Endometrium (tissue), 2 donors: ENCODE results near the gene TLDC2.

Experiments used
- FAIRE-seq: peaks from 2 replicates; lab custom pipeline; 2012; peaks lifted over from hg19 to GRCh38; lab: Jason Lieb, UNC
- donor health status: control.
- donor health status: control.

The TLDC2 gene

GRCh38 chr20:36850759-36851158 is 25.2 kb upstream of the TLDC2 start:
- no peak for FAIRE-seq

GRCh38 chr20:36851490-36851889 is 24.4 kb upstream of the TLDC2 start:
- FAIRE-seq = no peak

GRCh38 chr20:36852187-36852586 is 23.8 kb upstream of the TLDC2 start:
- no peak for FAIRE-seq

DNA sequence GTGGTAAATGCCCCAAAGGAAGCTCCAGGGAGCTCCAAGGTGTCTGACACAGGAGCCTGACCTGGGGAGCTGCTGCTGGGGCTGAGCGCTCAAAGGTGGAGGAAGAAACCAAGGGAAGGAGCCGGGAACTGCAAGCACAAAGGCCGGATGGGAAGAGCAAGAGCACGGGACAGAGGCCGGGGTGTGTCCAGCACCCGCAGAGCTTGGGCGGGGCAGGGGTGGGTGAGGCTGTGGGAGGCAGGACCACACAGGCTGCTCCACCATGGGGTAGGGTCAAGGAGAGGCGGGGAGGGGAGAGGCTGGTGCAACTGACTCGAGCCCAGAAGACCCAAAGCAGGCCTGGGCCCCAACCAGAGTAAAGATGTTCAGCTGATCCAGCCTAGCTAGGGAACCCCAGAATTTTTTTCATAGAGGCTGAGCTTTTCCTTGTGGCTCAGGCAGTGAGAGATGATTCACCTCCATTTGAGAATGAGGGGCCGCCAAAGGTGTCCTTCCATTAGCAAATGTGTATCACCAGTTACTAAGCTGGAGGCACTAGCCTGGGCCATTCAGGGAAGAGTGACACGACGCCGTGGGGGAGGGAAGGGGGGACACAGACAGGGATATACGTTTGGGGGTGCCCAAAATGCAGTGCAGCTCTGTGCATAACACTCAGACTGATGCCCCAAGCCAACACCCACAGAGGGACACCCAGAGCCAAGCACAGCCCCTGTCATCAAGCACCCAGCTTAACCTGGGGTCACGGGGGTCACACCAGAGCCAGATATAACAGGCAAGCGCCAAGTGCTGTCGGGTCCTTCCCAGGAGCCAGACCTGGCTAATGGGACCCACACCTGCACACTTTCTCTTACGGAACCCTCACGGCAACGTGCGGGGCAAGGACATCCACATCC is 21.3 kb upstream of the TLDC2 start:
- no peak for FAIRE-seq

- FAIRE-seq = no peak
Measured at GRCh38 chr20:36855241-36855657, 20.7 kb upstream of the TLDC2 start.

DNA sequence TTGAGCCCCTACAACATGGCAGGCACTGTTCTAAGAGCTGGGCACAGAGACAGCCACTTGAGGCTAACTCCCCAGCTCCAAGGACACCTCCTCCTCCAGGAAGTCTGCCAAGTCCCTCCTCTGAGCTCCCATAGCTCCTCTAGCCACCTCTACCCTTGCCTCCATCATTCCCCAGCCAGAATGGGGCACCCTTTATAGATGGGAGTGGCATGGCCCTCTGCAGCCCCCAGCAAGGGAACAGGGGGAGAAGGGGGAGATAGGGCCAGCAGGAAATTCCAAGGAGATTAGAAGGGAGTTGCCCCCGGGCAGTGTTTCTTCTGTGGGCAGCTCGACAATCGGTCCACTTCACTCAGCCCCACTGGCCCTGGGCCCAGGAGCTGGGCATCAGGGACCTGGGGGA is 19.7 kb upstream of the TLDC2 start:
- no peak for FAIRE-seq

- FAIRE-seq = no peak
Measured at GRCh38 chr20:36856691-36857635, 19.0 kb upstream of the TLDC2 start.

DNA sequence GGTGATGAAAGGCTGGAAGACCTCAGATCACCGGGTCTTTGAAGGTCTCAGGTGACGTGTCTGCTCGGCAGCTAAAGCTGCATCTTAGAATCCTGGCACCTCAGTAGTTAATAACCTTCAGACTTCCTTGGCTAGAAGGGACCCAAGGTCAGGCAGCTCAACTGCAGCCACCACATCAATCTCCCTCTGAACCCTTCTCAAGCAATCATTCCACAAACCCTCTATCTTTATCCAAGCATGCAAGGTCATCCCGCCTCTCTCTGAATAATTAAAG is 16.7 kb upstream of the TLDC2 start:
- FAIRE-seq = no peak

GRCh38 chr20:36859700-36860330 is 16.1 kb upstream of the TLDC2 start:
- FAIRE-seq = no peak

- FAIRE-seq = no peak
Measured at GRCh38 chr20:36860339-36860738, 15.6 kb upstream of the TLDC2 start.

DNA sequence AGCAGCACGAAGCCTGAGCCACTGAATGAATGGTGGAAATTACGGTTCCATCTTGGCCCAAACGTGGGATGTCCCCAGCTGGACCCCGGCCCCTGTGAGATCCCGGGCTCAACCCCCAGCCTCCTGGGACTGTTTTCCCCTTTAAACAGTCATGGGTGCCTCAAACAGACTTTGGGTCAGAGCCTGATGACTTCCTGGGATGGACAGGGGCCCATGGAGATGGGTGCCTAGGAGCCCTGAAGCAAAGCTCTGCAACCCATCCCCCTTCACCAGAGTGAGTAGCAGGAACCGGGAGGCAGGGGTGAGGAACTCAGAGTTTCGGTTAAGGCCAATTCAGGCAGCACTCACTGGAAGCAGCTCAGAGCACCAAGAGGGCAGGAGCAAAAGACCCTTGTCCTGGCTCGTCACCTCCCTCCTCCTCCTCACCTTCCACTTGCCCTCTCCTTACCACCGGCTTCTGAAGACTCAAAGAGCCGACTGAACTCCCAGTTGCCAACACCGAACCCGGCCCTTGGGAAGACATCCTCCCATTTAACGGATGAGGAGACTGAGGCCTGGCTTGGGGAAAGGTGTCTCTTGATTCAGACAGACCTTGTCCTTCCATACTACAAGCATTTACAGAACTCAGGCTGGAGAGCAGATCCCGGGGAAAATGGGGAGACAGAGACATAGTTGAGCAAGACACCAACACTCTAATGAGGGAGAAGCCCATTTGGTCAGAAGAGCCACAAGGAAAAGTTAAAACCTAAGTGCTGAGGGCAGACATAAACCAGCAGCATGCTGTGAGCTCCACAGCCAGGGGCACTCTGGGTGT is 14.9 kb upstream of the TLDC2 start:
- FAIRE-seq = no peak

DNA sequence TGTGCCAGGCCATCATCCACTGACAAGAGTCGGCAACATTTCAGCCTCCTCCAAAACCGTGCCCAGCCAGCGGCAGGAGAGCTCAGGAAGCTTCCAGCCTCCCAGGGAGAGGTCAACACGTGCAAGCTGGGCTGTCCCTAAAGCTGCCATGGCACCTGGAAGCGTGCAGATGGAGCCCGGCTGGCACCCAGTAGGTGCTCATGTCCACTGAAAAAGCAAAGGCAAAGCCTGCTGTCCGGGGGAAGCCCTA is 14.4 kb upstream of the TLDC2 start:
- FAIRE-seq = no peak

DNA sequence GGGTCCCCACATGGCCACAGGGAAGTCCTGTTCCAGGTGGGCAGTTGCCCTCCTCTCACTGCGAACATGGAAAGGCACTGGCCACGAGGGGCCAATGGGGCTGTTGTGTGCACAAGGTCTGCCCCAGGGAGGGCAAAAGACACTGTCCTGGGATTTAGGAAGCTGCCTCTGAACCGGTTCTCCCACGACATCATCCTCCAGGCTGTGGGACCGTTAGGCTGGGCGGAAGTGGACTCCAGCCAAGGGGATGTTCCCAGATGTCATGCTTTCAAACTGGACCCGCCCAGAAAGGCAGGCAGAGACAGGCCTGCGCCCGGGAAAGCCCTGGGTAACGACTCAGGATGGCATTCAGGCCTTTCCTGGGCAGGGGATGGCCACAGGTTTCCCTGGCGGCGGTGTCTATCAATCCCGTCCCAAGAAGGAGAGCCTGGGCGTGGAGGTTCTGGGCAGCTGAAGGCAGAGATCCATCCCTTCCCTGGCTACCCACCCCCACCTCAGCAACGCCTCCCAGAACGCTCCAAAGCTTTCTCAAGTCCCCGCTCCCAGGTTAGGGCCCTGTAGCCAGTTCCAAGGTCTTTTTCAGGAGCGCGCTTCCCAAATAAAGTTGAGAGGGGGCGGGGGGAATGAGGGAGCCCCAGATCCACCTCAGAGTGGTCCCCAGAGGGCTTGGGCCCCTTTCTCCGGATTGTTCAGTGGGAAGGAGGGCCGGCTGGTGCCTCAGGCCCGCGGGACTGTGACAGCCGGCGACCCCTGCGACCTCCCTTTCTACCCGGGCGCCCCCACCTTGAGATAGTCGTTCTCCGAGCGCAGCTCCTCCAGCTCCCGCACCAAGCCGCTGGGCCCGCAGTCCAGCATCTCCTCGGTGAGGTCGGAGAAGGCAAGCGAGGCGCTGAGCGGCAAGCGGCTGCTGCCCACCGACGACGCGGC is 13.8 kb upstream of the TLDC2 start:
- FAIRE-seq = no peak

DNA sequence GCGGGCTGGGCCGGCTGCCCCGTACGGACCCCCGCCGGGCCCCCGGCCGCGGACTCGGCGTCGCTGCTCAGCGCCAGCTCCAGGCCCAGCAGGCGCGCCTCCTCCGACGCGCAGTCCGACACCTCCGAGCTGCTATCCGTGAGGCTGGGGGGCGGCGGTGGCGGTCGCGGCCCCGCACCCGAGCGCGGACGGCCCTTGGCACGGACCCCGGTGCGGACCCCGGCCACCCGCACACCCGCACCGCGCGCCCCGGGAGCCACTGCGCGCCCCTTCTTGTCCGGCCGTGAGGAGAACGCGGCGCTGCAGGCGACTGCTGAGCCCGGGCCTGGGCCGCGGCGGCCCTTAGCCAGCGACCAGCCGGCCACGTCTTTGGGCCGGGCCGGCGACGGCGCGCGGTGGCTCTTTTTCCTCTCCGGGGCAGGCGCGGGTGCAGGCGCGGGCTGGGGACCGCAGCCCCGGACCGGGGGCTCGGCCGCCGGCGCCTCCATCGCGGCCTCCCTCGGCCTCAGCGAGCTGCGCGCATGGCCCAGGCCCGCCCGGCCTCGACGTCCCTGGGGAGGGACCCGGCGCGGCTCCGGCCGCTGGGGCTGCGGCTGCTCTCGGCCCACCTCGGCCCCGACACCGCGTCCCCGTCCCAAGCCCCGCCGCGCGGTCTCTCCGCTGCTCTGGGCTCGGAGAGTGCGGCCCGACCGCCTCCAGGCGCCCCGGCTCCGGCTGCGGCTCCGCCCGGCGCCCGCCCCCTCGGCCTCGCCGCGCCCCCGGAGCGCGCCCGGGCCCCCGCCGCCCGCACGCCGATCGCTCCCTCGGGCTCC is 12.9 kb upstream of the TLDC2 start:
- FAIRE-seq = no peak

GRCh38 chr20:36865076-36865860 is 10.7 kb upstream of the TLDC2 start:
- no peak for FAIRE-seq

DNA sequence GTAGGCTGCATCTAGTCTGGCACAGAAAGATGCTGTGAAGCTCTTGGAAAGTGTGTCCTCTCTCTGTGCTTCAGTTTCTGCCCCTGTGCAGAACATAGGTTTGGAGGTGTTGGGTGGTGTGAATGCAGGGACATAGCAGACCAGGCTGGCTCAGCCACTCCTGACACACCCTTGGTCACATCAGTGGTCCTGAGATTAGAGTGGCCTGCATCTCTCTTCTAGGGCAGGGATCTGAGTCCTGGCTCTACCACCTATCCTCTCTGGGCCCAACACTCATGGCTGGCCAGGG is 10.1 kb upstream of the TLDC2 start:
- FAIRE-seq = no peak

GRCh38 chr20:36866164-36866563 is 9.8 kb upstream of the TLDC2 start:
- FAIRE-seq = no peak

DNA sequence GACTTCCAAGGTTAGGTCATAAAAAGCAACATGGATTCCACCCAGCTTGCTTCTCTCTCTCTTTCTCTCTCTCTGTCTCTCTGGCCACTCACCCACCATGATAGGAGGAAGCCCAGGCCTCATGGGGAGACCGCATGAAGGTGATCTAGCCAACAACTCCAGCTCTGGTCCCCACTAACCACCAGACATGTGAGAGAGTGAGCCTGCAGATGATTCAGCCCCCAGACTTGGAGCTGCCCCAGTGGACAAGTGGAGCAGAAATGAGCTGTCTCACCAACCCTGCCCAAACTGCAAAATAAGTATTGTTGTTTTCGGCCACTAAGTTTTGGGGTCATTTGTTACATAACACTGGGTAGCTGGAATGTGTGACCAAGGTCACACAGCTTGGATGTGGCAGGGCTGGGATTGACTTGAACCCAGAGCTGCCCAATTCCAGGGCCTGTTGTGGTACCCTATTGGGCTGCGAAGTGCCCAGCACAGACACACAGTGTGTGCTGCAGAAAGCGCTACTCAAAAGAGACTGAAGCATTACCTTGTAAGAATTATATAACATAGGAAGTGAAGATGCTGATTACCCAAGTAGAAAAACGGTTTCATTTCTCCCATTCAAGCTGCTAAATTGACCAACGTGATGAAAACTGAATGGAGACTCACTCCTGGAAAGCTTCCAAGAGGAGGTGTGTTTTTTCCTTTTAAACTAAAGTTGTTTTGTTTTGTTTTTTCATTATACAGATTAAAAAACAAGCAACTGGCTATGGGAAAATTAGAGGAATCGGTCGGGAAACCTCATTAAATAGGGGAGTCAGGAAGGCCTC is 9.1 kb upstream of the TLDC2 start:
- no peak for FAIRE-seq
